NCI-H146 (cell line): ENCODE measurements around the gene CERS4.
"Not testable (repeated sequence)": the region's sequence is repeated elsewhere in the genome, so short reads cannot be mapped to it uniquely, and the experiment has no call there.

Experiments used
- DNase-seq: peaks from one replicate; lab custom pipeline; 2025; lab: John Stamatoyannopoulos, UW

CERS4 gene

DNA sequence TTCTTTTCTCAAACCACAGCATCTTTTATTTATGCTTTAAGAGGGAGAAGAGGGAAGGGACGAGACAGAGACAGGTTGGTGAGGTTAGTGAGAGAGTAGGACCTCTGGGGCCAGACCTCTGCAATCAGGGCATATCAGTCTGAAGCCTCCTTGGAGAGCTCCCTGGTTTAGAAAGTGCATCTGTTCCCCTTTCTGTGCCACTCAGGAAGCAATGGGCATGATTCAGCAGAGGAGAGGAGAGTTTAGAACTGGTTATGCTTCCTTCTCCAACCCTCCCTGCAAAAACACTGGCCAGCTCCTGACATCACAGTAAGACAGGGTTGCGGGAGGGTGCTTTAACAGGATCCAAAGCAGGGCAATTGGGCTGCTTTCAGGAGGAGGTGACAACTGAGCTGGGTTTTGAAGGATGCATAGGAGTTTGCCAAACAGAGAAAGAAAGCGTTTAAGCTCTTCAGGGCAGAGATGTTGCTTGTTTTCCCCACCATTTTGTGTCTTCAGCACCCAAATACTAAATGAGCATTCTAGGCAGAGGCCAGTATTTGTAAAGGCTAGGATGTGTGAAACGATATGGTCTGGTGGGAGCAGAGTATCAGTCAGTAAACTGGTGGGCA is 33.1 kb downstream of the CERS4 start:
- DNase-seq, result no peak

GRCh38 chr19:8243146-8243545 is 34.0 kb downstream of the CERS4 start:
- no peak for DNase-seq

- DNase-seq, result no peak
These were observed 35.3 kb downstream of the CERS4 start for GRCh38 chr19:8244442-8244841.

DNA sequence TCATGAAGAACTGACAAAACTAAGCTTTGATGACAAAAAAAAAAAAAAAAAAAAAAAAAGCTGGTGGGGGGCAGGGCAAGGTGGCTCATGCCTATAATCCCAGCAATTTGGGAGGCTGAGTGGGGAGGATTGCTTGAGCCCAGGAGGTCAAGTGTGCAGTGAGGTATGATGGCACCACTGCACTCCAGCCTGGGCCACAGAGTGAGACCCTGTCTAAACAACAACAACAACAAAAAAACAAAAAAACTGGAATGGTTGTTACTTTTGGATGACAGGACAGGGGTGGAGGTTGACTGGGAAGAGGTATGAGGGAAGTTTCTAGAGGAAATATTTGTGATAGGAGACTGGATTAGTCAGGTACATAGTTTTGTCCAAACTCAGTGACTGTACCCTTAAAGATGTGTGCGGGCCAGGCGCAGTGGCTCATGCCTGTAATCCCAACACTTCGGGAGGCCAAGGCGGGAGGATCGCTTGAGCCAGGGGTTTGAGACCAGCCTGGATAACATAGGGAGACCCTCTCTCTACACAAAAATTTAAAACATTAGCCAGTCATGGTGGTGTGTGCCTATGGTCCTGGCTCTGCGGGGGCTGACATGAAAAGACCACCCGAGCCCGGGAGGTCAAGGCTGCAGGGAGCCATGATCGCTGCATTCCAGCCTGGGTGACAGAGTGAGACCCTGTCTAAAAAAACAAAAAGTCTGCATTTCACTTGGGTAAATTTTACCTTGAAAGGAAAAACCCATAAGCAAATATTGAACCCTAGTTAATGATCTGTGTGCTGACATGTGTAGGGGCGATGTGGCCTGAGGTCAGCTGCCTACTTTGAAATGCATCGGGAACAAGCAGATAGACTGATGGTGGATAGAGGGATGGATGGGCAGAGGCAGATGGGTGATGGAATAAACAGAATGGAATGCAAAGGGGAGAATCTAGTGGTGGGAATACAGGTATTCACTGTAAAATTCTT is 37.0 kb downstream of the CERS4 start:
- no peak for DNase-seq

DNA sequence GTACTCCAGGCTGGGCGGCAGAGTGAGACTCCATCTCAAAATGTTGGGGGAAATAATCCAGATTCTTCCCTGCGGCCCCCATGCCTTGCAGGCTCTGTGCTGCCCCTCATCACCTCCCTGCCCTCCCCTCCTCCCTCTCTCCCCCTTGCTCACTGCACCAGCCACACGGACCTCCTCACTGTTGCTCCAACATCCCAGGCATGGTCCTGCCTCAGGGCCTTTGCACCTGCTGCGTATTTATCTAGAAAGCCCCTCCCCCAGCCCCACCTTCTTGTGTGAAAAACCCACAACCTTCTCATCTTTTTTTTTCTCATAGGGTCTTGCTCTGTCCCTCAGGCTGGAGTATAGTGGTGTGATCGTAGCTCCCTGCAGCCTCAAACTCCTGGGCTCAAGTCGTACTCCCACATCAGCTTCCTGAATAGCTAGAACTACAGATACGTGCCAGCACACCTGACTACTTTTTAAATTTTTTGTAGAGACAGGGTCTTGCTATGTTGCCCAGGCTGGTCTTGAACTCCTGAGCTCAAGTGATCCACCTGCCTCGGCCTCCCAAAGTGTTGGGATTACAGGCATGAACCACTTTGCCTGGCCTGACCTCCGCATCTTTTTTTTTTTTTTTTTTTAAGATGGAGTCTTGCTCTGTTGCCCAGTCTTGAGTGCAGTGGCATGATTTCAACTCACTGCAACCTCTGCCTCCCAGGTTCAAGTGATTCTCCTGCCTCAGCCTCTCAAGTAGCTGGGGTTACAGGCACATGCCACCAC is 38.1 kb downstream of the CERS4 start:
- DNase-seq, result not testable (repeated sequence)

- DNase-seq, result no peak
These were observed 39.5 kb downstream of the CERS4 start for GRCh38 chr19:8248348-8249328.

GRCh38 chr19:8250596-8250995 is 41.4 kb downstream of the CERS4 start:
- no peak for DNase-seq

DNA sequence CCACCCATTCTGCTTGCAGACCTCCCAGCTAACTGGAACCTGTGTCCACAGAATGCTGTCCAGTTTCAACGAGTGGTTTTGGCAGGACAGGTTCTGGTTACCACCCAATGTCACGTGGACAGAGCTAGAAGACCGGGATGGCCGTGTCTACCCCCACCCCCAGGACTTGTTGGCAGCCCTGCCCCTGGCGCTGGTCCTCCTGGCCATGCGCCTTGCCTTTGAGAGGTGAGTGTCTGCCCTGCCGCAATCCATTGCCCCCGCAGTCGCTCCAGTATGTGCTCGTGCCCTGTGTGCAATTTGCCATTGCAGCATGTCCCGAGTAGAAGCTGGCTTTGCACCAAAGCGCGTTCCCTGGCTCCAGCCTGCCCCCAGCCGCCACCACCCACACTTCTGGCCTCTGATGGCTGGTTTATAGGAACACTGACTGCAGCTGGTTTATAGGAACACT is 41.9 kb downstream of the CERS4 start:
- DNase-seq, result no peak

DNA sequence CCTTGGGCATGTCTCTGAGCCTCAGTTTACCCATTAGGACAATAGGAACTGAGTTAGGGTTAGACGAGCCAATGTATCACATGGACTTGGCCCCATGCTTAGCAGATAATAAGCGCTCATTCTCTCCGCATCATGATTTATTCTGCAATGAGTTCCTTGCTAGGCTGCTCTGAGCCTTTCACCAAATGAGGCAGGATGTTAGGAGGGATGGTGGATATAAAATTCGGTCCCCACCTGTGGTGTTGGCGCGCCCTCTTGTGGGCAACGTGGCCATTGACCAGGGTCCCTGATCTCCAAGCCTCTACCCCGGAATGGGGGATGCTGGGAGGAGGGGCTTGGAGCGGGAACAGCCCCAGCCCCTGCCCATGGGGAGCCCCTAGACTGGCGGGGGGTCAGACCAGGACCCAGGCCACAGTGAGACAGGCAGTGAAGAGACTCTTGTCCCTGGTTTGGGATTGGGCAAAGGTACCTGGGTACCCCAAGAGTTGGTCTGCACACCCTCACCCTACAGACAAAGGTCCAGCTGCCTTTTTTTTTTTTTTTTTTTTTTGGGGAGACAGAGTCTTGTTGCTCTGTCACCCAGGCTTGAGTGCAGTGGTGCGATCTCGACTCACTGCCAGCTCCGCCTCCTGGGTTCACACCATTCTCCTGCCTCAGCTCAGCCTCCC is 43.9 kb downstream of the CERS4 start:
- DNase-seq, result peak; percentile 62

DNA sequence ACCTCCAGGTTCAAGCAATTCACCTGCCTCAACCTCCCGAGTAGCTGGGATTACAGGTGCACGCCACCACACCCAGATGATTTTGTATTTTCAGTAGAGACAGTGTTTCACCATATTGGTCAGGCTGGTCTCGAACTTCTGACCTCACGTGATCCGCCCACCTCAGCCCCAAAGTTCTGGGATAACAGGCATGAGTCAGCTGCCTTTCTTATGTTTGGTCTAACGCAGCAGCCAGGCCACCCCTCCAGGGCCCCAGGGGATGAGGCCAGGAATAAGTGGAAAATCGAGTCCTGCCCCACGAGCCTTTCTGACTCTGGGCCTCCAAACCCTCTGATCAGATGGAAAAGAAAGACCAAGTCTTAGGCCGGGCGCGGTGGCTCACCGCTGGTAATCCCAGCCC is 44.5 kb downstream of the CERS4 start:
- DNase-seq, result no peak

- DNase-seq, result no peak
These were observed 45.3 kb downstream of the CERS4 start for GRCh38 chr19:8254286-8255001.

DNA sequence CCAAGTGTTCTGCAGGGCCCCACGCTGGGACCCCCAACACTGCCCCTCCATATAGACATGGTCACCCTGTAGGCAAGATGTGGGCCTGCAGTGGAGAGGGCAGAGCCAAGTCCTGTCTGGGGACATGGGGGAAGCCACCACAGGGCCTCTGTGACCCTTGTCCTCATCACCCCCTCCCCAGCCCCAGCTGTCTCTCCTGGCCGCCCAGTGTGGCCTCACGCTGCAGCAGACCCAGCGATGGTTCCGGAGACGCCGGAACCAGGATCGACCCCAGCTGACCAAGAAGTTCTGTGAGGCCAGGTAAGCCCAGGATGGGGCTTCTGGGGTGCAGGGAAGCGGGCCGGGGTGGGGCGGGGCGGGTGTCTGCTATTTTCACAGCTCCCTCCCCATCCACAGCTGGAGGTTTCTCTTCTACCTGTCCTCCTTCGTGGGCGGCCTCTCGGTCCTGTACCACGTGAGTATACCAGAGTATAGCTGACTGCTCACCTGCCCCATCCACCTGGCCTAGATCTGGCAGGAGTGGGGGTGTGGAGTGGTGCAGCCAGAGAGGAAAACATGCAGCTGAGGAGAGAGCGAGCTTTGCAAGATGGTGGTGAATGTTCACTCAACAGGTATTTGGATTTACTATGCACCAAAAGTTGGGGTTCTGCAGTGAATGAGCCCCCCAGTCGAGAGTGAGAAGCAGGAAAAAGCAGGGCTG is 46.4 kb downstream of the CERS4 start:
- no peak for DNase-seq

DNA sequence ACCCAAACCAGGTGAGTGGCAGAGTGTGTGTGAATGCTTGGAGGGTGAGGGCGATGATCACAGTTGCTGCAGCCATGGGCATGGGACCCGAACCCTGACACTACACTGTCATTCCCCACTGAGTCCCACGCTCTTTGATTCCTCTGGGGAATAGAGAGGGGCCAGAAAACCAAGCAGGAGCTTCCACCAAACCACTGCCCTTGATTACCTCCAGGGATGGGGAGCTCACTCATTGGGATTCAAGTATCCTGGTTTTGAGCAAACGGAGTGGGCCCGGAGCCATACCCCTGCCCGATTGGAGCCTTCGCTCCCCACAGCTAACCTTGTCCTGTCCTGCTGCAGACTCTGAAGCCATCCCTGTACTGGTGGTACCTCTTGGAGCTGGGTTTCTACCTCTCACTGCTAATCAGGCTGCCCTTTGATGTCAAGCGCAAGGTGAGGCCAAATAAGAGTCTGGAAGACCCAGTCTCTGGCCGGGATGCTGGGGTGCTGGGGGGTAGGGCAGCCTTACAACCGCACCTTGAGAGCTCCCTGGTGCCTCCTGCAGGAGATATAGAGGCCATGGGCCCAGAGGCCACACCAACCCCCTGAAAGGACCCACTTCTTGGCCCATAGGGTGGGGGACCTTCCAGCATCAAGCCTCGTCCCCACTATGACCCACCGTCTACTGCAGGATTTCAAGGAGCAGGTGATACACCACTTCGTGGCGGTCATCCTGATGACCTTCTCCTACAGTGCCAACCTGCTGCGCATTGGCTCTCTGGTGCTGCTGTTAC is 47.3 kb downstream of the CERS4 start:
- DNase-seq, result no peak

DNA sequence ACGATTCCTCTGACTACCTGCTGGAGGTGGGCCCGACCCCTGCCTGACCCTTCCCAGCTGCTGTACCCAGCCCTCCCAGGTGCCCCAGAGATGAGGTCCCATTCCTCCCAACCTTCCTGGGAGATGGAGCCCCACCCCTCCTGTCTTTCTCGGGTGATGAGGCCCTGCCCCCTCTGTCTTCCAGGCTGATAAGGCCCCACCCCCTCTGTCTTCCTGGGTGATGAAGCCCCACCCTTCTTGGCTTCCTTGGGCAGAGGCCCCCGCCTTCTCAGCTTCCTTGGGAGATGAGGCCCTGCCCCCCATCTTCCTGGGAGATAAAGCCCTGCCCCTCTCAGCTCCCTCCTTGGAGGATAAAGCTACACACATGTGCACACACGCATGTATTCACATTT is 47.9 kb downstream of the CERS4 start:
- DNase-seq, result no peak

DNA sequence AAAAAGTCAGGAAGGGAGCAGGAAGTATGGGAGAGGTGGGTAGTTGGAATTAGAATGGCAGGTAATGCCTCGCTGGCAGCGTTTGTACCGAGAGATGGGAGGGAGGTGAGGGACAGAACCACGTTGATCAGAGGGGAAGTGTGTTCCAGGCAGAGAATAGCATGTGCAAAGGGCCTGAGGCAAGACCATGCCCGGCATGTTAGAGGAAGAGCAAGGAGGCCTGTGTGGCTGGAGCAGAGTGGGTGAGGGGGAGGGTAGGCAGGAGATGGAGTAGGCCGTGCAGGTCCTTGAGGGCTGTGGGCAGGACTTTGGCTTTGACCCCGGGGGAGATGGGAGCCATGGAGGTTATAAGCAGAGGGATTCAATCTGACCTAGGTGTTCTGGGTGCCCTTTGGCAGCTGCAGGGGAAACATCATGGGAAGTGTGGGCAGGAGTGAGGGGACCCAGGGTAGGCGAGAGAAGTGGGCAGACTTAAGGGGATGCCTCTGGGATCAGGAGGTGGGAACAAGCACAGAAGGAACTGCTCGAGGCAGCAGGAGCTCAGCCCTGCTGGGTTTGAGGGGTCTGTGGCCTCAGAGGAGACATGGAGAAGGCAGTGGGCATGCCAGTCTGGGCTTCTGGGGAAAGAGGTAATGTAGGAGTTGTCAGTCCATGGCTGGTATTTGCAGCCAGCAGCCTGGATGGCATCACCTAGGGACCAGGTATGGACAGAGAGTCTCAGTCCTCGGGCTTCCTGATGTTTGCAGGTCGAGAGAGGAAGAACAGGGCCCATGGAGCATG is 50.2 kb downstream of the CERS4 start:
- DNase-seq, result no peak

GRCh38 chr19:8259922-8260247 is 50.7 kb downstream of the CERS4 start:
- no peak for DNase-seq

GRCh38 chr19:8261347-8261746 is 52.2 kb downstream of the CERS4 start:
- no peak for DNase-seq

- no peak for DNase-seq
These were observed 52.7 kb downstream of the CERS4 start for GRCh38 chr19:8261881-8262280.
